ENCODE measurements around the gene CELF1.
A peak's percentile ranks its signal among the peaks of the same experiment; 100 is the strongest.

The CELF1 gene

DNA sequence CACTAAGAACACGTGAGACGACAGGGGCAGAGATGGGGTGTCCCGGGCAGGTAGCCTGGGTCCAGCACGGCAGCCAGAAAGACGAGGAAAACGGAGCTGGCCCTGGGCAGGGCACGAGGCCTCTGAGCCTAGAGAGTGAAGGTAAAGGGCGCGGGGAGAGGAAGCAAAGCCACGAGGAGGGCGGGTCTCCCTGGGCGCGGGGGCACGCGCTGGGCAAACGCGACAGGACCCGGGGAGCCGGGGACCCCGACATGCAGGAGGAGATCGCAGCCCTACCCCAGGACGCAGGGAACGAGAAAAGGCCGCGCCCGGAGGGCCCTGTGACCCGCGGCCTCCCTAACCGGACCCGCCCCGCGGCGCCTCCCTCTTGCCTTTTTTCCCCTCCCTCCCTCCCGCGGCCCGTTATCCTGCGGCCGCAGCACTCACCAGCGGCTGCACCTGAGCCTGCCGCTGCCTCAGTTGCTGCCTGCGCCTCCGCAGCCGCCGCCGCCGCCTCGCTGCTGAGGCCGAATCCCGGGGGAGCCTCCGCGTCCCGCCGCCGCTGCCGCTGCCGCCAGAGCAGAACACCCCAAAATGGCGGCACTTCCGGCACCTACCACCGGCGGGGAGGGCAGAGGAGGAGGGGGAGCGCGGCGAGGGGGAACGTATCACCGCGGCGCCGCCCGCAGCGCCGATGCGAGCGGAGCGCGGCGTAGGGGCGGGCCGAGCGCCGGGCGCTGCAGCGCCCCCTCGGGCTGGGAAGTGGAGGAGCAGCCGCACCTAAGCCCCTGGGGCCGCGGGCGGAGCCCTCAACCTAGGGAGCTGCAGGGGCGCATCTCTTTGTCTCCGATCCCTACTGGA, at the start of gene CELF1:
TSS of gene CELF1 (minus strand) at position 567 of the 840 bp plus-strand sequence. CDS start 53,609 bp downstream, outside the sequence.
- peak; percentile 84 to 91 (median 88) for DNase-seq

- DNase-seq: no peak
Measured at GRCh38 chr11:47599902-47600301, 47.0 kb upstream of the CELF1 start.

- DNase-seq: no peak
Measured at GRCh38 chr11:47595967-47596366, 43.0 kb upstream of the CELF1 start.

DNA sequence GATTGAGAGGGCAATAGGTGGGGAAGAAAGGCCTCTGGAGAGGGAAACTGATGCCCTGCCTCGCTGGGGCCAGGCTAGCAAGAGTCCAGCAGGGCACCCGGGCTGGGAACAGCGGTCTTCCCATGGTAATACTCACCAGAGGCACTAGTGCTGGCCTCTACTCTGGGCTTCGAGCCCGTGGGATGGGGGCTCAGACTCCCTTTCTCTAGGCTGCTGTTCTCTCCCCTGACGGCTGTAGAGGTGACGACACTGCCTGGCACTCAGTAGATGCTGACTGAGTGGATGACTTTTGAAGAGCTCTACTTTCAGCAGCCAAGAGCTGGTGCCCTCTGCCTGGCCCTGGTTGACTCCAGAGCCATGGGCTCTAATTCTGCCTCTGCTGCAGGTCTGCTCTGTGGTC, 42.1 kb upstream of the CELF1 start:
- no peak for DNase-seq

GRCh38 chr11:47593934-47594855, 41.3 kb upstream of the CELF1 start, which contains the start of gene C1QTNF4:
Gene C1QTNF4 (minus strand): TSS chr11:47594411. CDS start chr11:47590810, 3,601 bp downstream.
- no peak for DNase-seq

DNA sequence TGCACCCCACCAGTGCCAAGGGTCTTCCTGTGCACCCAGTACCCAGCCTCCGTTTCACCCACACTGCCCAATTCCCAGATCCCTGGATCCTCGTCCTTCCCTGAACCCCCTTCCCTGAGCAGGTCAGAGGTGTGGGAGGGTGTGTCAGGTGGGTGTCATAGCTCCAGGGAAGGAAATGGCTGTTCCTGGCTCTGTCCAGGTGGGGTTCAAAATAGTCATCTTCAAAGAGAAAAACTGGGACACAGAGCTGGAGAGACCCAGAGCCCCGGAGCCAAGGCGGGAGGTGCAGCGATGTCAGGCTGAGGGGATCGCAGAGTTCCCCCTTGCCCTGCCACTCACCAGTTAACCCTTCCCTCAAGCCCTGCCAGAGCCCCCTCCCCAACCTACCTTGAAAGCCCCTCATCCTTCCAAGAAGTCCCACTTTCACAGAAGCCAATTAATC, 40.6 kb upstream of the CELF1 start:
- no peak for DNase-seq

- DNase-seq: no peak
Measured at GRCh38 chr11:47592970-47593369, 40.0 kb upstream of the CELF1 start.

DNA sequence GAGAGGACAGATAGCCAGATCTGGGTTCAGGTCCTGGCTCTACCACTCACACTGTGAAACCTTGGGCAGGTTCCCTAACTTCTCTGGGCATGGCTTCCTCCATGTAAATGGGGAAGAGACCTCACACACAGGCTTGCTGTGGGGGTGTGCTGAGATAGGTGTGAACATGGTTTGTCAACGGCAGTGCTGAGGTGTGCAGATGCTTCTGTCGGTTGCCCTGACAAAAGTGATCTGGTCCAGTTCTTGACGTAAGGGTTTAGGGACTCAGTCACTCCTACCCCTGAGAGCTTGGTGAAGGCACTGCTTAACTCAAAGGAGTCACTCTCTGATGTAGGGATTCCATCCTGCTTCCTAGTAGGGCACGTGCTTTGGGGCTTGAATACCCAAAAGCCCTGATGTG, 39.3 kb upstream of the CELF1 start:
- no peak for DNase-seq

- no peak for DNase-seq
Measured at GRCh38 chr11:47591764-47592163, 38.8 kb upstream of the CELF1 start.

DNA sequence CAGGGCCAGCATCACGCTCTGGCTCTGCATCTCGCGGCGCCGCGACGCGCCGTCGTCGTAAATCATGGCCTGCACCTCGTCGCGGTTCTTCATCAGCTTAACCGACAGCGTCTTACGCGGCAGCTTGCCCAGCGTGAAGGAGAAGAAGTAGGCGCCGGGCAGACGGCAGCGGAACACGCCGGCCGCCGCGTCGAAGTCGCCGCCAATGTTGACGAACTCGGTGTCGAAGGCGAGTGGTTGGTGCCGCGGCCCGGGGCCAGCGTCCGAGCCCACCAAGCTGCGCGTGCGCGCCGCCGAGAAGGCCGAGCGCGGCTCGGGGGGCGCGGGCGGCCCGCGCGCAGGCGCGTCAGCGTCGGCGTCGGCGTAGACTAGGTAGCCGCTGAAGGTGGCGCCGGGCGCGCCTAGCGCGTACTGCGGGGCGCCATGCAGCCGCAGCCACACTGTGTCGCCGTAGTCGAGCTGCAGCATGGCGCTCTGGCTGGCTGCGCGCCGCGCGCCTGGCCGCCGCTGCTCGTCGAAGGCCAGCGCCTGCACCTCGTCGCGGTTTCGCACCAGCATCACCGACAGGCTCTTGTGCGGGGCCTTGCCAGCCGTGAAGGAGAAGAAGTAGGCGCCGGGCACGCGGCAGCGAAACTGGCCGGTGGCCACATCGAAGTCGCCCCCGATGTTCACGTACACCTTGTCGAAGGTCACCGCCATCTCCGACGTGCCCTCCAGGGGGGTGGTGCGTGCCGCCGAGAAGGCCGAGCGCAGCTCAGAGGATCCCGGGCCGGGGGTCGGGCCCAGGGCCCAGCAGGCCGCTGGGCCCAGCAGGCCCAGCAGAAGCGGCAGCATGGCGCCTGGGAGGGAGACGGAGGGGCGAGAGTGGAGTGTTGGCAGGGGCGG, 37.3 kb upstream of the CELF1 start:
- no peak for DNase-seq

- no peak for DNase-seq
Measured at GRCh38 chr11:47589584-47589976, 36.6 kb upstream of the CELF1 start.

- DNase-seq: no peak
Measured at GRCh38 chr11:47589118-47589517, 36.2 kb upstream of the CELF1 start.

GRCh38 chr11:47587723-47588326, 34.9 kb upstream of the CELF1 start:
- no peak for DNase-seq

GRCh38 chr11:47587039-47587716, 34.2 kb upstream of the CELF1 start:
- no peak for DNase-seq

DNA sequence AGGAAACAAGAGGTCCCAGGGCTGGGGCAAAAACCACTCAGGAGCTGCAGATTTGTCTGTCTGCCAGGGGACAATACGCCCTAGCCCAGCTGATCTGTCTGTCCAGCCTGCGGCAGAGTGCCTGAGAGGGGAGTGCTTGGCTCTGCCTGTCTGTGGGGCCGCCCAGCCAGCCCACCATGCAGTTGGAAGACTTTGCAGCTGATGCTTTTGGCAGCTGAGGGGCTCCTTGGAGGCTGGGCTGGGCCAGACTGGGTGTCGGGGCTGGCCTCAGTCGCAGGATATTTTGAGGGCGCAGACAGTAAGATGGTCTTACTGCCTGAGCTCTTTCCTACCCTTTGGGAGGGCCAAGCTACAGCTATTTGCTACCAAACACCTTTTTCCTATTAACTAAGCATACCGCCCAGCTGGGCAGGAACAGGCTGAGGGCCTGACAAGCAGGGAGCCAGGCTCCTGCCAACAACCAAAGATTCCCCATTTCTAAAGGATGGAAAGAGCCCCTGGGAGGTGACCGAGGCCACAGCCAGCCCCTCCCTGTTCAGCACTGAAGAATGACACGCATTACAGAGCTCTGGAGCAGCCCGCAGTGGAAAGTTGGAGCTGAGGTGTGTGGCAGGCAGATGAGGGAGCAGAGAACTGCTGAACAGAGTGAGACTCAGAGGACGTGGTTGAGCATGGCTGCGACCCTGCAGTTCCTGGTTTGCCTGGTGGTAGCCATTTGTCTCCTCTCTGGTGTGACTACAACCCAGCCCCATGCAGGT, 33.3 kb upstream of the CELF1 start, which contains the start of gene FAM180B:
TSS of gene FAM180B (plus strand) at position 581 of the 758 bp plus-strand sequence. CDS start at position 672, 91 bp downstream.
- no peak for DNase-seq

GRCh38 chr11:47583844-47584243, 30.9 kb upstream of the CELF1 start:
- DNase-seq: no peak

DNA sequence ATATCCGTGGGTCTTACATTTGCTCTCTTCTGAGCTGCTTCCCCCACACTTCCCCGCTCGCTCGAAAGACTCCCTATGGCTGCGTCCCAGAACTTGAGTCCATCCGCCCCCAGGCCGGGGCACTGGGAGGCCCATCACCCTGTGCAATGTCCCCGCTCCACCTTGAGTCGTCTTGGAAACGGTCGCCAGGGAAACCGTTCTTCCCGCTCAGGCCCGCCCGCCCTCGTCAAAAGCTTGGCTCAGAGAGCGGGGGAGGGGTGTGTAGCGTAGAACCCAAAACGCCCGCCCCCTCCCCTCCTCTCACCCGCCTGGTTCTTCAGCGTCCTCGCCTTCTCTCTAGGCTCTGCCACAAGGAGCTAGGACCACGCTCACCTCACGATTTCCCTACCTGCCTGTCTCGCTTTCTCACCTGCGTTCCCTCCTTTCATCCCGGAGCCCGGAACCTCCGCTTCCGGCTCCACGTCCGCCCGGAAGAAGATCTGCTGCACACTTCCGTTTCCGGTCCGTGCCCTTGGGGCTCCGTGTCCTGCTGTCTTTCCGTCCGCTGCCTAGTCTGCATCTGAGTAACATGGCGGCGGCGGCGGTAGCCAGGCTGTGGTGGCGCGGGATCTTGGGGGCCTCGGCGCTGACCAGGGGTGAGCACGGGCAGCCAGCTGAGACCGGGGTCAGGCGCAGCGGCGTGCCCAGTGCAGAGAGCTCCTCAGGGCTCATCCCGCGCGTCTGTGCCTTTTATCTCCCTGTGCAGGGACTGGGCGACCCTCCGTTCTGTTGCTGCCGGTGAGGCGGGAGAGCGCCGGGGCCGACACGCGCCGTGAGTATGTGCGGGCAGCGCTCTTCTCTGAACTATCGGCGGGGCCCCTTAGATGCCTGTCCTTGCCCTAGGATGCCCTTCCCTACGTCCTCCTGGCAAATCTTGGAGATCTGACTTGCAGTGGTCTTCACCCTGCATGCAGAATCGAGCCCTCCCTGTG, 25.9 kb upstream of the CELF1 start, which contains the start of the genes KBTBD4 and NDUFS3:
TSS of gene KBTBD4 (minus strand) at position 447 of the 971 bp plus-strand sequence. CDS start at position 428, 19 bp downstream.
TSS of gene NDUFS3 (plus strand) at position 551 of the 971 bp plus-strand sequence. CDS start at position 569, 18 bp downstream.
- peak; percentile 80 to 94 (median 86) for DNase-seq

DNA sequence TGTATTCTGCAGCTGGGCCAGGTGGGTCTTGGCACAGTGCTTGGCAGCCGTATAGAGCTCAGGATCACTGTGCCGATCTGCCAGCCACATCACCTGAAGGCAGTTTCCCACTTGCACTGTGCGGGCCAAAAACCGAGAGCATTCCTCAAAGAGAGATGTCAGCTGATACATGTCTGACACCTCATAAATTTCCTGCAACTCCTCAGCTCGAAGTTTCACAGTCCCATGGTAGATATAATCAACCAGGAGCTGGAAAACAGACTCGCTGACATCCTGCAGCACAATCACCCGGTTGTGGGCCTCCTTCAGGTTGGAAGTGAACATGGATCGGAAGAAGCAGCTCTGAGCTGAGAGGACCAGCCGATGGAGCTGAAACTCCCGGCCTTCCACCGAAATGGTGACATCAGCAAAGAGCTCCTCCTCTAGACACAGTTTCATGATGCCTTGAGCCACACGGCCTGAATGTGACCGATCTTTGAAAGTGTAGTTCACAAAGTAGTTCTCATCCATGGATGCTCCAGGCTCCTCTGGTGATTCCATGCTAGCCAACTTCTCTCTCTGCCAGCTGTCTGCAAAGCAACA, 24.6 kb upstream of the CELF1 start:
- no peak for DNase-seq

DNA sequence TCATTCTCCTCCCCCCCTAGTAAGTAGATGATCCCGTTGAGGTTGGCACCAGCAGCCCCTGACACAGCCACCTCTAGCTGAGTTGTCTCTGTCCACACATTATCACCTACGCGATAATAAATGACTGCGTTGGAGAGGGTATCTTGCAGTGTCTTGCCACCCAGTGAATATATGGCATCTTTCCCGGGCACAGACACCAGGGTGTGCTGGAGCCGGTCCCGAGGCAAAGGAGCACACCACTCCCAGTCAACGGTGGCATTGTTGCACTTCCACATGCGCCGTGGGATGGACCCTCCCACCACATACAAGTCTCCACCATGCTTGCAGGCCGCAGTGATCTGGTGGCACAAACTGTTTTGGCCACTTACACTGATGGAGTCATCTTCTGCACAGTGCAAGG, 20.4 kb upstream of the CELF1 start:
- no peak for DNase-seq
